GM12878 (cell line): ENCODE data around the gene DYTN. TPM values are rescaled to one million over a fixed set of nuclear protein-coding genes. Genes with fewer than 3 reads are reported as not detected.

Source experiments
- ATAC-seq: fragments of 200-7000 bp; cut with Tn5 transposase; 3 replicates; pipeline ENCODE4 v1.9.1; 2020; ENCODE audit warnings: mild to moderate bottlenecking, moderate library complexity
- BruUV-seq: library from RNA; stranded (reverse); fragments of 400-500 nt; replicated peaks from 2 replicates; lab custom pipeline; 2021; lab: Mats Ljungman, UMichigan
- CTCF ChIA-PET: fragments of 300-600 bp; sonication (Branson Sonifier 250); formaldehyde crosslinking; extraction: SDS; loops from one replicate; lab custom pipeline; 2021; ENCODE audit warnings: inconsistent platforms; lab: Yijun Ruan, JAX
- POLR2A ChIA-PET: fragments of 350-600 bp; formaldehyde crosslinking; extraction: SDS; loops from one replicate; lab custom pipeline; 2021; ENCODE audit warnings: inconsistent platforms; lab: Charles Lee
- RAD21 ChIA-PET: fragments of 300-600 bp; sonication (Branson Sonifier 250); formaldehyde crosslinking; loops from one replicate; lab custom pipeline; 2023; ENCODE audit warnings: antibody characterized with exemption; ENCODE audit not compliant: unreplicated experiment; lab: Charles Lee
- SMC1A ChIA-PET: fragments of 300-600 bp; sonication (Branson Sonifier 250); formaldehyde crosslinking; loops from one replicate; lab custom pipeline; 2023; ENCODE audit not compliant: unreplicated experiment, uncharacterized antibody; lab: Charles Lee
- DNase-seq: peaks from one replicate; pipeline ENCODE4 v3.0.0-alpha.2; 2011; ENCODE audit warnings: low read depth, low spot score
- FAIRE-seq: peaks from 3 replicates; lab custom pipeline; 2011; peaks lifted over from hg19 to GRCh38; lab: Jason Lieb, UNC
- H2AFZ ChIP-seq: 2 replicates; pipeline ENCODE4 v1.6.0; 2011; ENCODE audit warnings: low read depth, low read length, control low read depth; ENCODE audit not compliant: control insufficient read depth
- H3K27ac ChIP-seq: 2 replicates; pipeline ENCODE4 v1.5.1; 2011; ENCODE audit warnings: control low read depth; ENCODE audit not compliant: control insufficient read depth, insufficient read depth
- H3K27me3 ChIP-seq, 2 experiments: replicated peaks in 1 of 2; 2 replicates each; pipeline versions ENCODE4 v1.6.0 to v1.6.1; 2011; ENCODE audit warnings: low read length in 1 of 2; ENCODE audit not compliant: control insufficient read depth in 2 of 2, insufficient read depth in 2 of 2
- H3K36me3 ChIP-seq, 2 experiments: 2 replicates each; pipeline ENCODE4 v1.5.1; 2011; ENCODE audit warnings: low read length in 1 of 2; ENCODE audit not compliant: control insufficient read depth in 2 of 2, insufficient read depth in 2 of 2
- H3K4me1 ChIP-seq: 2 replicates; pipeline ENCODE4 v1.6.1; 2011; ENCODE audit warnings: mild to moderate bottlenecking, low read length, moderate library complexity, mixed read lengths; ENCODE audit not compliant: control insufficient read depth, insufficient read depth
- H3K4me2 ChIP-seq: 2 replicates; pipeline ENCODE4 v1.6.0; 2011; ENCODE audit warnings: control low read depth; ENCODE audit not compliant: control insufficient read depth, insufficient read depth
- H3K4me3 ChIP-seq: fragments of 200-600 bp; sonication (generic); 2 replicates; pipeline ENCODE4 v1.5.1; 2016
- H3K79me2 ChIP-seq: 2 replicates; pipeline ENCODE4 v1.6.0; 2011; ENCODE audit warnings: low read length; ENCODE audit not compliant: control insufficient read depth, insufficient read depth
- H3K9ac ChIP-seq: 2 replicates; pipeline ENCODE4 v1.8.0; 2011; ENCODE audit warnings: low read length, control low read depth, mixed read lengths; ENCODE audit not compliant: control insufficient read depth, insufficient read depth
- H3K9me3 ChIP-seq: replicated peaks from 3 replicates; pipeline ENCODE4 v1.5.1; 2011; ENCODE audit warnings: mild to moderate bottlenecking, low read length; ENCODE audit not compliant: control insufficient read depth, insufficient read depth
- H4K20me1 ChIP-seq: 2 replicates; pipeline ENCODE4 v1.6.0; 2011; ENCODE audit not compliant: control insufficient read depth, insufficient read depth
- ASH2L ChIP-seq: fragments of 300-600, 200-600 bp; sonication (generic); IDR thresholded peaks from 2 replicates; pipeline ENCODE4 v1.6.1; 2017; ENCODE audit warnings: low read depth, mild to moderate bottlenecking, borderline replicate concordance
- ATF3 ChIP-seq: IDR thresholded peaks from 2 replicates; pipeline ENCODE4 v1.6.1; 2011; ENCODE audit warnings: low read depth, mild to moderate bottlenecking, low read length, moderate library complexity, borderline replicate concordance; ENCODE audit errors: extremely low read depth
- BHLHE40 ChIP-seq, 2 experiments: fragments of 450-650 bp in 1 of 2; IDR thresholded peaks; 2 replicates each; pipeline ENCODE4 v1.6.1; 2011 to 2017; ENCODE audit warnings: low read depth in 2 of 2, borderline replicate concordance in 1 of 2, improper control_type of control experiment in 1 of 2, low read length in 1 of 2, mild to moderate bottlenecking in 1 of 2
- FOXM1 ChIP-seq: IDR thresholded peaks from 2 replicates; pipeline ENCODE4 v1.6.1; 2012; ENCODE audit warnings: low read depth, mild to moderate bottlenecking, inconsistent platforms, low read length, moderate library complexity
- NFYB ChIP-seq: IDR thresholded peaks from 2 replicates; pipeline ENCODE4 v1.6.1; 2011; ENCODE audit warnings: low read depth, mild to moderate bottlenecking, low read length, improper control_type of control experiment, moderate library complexity; ENCODE audit not compliant: insufficient read depth
- ZNF274 ChIP-seq: IDR thresholded peaks from one replicate; pipeline ENCODE4 v1.8.0; 2011; ENCODE audit not compliant: insufficient read length, insufficient read depth
- WGBS: methylation state at CpG from one replicate; pipeline ENCODE4 v1.1.6; 2016; ENCODE audit warnings: low lambda C conversion rate; ENCODE audit not compliant: insufficient replicate concordance, insufficient coverage; ENCODE audit errors: missing lambda C conversion rate; 5-methylcytosine and 5-hydroxymethylcytosine counted together
- in situ Hi-C: fragments of 300-500 bp; cut with MboI; formaldehyde crosslinking; loops from 9 replicates; pipeline ENCODE4 v1.14.3; 2018; ENCODE audit warnings: mixed read lengths
- intact Hi-C: fragments of 100-400 bp; cut with micrococcal nuclease; formaldehyde crosslinking; loops from one replicate; pipeline ENCODE4 v1.14.2; 2022; ENCODE audit not compliant: unreplicated experiment
- polyA plus RNA-seq, 11 experiments: library from polyadenylated mRNA; depleted of rRNA in 4 of 11; unstranded in 6 of 11; stranded (reverse) in 5 of 11; fragments of >200 nt; fragmentation: Nextera tagmentation in 4 of 11; fragmentation: Illumina TruSeq in 1 of 11; extraction: Ambion mirVana in 4 of 11; extraction: Trizol in 1 of 11; gene quantifications; 1 replicate in 1 of 11; 2 replicates in 10 of 11; pipeline versions ENCODE4 v1.2.1 to v1.2.3, GENCODE V29; 2011 to 2016; ENCODE audit warnings: inconsistent platforms in 2 of 11, missing spikeins in 2 of 11, low read depth in 1 of 11
- total RNA-seq, 4 experiments: library from RNA; depleted of rRNA in 3 of 4; stranded (reverse); fragments of >200 nt in 3 of 4; fragmentation: Illumina TruSeq in 1 of 4; extraction: Trizol in 1 of 4; gene quantifications; 2 replicates each; pipeline versions ENCODE4 v1.2.1 to v1.2.3, GENCODE V29; 2013 to 2021
- TF ChIP-seq, protein P1 (sequence below): fragments of 450-650 bp; IDR thresholded peaks from 2 replicates; pipeline ENCODE4 v1.6.1; 2017; ENCODE audit warnings: low read depth, mild to moderate bottlenecking, moderate library complexity
- TF ChIP-seq, protein P2 (sequence below): IDR thresholded peaks from 2 replicates; pipeline ENCODE4 v1.6.1; 2012; ENCODE audit warnings: low read length, inconsistent platforms
- TF ChIP-seq, protein P3 (sequence below): fragments of 450-650 bp; formaldehyde crosslinking; IDR thresholded peaks from 2 replicates; pipeline ENCODE4 v1.5.0; 2022; ENCODE audit warnings: mild to moderate bottlenecking, missing genetic modification characterization
- TF ChIP-seq, protein P4 (sequence below): fragments of 150-350 bp; IDR thresholded peaks from 2 replicates; pipeline ENCODE4 v1.6.1; 2016; ENCODE audit warnings: low read depth, low read length

Gene DYTN
- total and polyA plus RNA-seq, 10 of the 15 experiments (the other 5 are each of a cell fraction or from before 2014, with no cell fraction given) = 0.02 to 0.32 (median 0.09) TPM; not detected in 3

GRCh38 chr2:206701952-206702605 lies 16.1 kb downstream of the DYTN start:
- peak; percentile 31; the same call in 1 of the 3 replicates for ATAC-seq
- POLR2A ChIA-PET = no interaction called here
- Histone ChIP-seq H2AFZ (no peak overlapping the region), H3K4me1 (no peaks in the 10 kb centered on the region), H3K27me3 (no peaks in the 10 kb centered on the region), H3K27ac (no peak overlapping the region), H3K4me2 (no peak overlapping the region), H3K4me3 (no peak overlapping the region), H3K9ac (no peak overlapping the region), H3K79me2 (no peaks in the 10 kb centered on the region), H3K36me3 (no peaks in the 10 kb centered on the region), H3K9me3 (no peaks in the 10 kb centered on the region), H4K20me1 (no peaks in the 10 kb centered on the region)
- in situ Hi-C loops (no loop called here), intact Hi-C loops (no loop called here)
- RAD21 ChIA-PET = no interaction called here
- 38% methylated on average over 8 of the region's 8 CpGs for WGBS
- no peak for FAIRE-seq
- no TSS peak for BruUV-seq
- SMC1A ChIA-PET = no interaction called here
- no peak for DNase-seq
- CTCF ChIA-PET = interaction anchor here (0.8 kb wide), 1 partner anchor 13 kb away, joined by 4 read pairs; no protein-coding TSS in a partner anchor
- TF ChIP-seq, protein P1, sequence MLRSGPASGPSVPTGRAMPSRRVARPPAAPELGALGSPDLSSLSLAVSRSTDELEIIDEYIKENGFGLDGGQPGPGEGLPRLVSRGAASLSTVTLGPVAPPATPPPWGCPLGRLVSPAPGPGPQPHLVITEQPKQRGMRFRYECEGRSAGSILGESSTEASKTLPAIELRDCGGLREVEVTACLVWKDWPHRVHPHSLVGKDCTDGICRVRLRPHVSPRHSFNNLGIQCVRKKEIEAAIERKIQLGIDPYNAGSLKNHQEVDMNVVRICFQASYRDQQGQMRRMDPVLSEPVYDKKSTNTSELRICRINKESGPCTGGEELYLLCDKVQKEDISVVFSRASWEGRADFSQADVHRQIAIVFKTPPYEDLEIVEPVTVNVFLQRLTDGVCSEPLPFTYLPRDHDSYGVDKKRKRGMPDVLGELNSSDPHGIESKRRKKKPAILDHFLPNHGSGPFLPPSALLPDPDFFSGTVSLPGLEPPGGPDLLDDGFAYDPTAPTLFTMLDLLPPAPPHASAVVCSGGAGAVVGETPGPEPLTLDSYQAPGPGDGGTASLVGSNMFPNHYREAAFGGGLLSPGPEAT = no peak
- TF ChIP-seq ZNF274 (no peak), ASH2L (no peak), FOXM1 (no peak), ATF3 (no peak), NFYB (no peak), BHLHE40 (IDR thresholded peaks at IDR 0.05; ENCODE audit: borderline replicate concordance in 1 of 2, low read depth in 2 of 2, low read length in 1 of 2) (no peak)
- TF ChIP-seq, protein P2, sequence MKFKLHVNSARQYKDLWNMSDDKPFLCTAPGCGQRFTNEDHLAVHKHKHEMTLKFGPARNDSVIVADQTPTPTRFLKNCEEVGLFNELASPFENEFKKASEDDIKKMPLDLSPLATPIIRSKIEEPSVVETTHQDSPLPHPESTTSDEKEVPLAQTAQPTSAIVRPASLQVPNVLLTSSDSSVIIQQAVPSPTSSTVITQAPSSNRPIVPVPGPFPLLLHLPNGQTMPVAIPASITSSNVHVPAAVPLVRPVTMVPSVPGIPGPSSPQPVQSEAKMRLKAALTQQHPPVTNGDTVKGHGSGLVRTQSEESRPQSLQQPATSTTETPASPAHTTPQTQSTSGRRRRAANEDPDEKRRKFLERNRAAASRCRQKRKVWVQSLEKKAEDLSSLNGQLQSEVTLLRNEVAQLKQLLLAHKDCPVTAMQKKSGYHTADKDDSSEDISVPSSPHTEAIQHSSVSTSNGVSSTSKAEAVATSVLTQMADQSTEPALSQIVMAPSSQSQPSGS = no peak
- TF ChIP-seq, protein P3, sequence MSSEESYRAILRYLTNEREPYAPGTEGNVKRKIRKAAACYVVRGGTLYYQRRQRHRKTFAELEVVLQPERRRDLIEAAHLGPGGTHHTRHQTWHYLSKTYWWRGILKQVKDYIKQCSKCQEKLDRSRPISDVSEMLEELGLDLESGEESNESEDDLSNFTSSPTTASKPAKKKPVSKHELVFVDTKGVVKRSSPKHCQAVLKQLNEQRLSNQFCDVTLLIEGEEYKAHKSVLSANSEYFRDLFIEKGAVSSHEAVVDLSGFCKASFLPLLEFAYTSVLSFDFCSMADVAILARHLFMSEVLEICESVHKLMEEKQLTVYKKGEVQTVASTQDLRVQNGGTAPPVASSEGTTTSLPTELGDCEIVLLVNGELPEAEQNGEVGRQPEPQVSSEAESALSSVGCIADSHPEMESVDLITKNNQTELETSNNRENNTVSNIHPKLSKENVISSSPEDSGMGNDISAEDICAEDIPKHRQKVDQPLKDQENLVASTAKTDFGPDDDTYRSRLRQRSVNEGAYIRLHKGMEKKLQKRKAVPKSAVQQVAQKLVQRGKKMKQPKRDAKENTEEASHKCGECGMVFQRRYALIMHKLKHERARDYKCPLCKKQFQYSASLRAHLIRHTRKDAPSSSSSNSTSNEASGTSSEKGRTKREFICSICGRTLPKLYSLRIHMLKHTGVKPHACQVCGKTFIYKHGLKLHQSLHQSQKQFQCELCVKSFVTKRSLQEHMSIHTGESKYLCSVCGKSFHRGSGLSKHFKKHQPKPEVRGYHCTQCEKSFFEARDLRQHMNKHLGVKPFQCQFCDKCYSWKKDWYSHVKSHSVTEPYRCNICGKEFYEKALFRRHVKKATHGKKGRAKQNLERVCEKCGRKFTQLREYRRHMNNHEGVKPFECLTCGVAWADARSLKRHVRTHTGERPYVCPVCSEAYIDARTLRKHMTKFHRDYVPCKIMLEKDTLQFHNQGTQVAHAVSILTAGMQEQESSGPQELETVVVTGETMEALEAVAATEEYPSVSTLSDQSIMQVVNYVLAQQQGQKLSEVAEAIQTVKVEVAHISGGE (CRISPR knock-in tag) = no peak
- TF ChIP-seq, protein P4, sequence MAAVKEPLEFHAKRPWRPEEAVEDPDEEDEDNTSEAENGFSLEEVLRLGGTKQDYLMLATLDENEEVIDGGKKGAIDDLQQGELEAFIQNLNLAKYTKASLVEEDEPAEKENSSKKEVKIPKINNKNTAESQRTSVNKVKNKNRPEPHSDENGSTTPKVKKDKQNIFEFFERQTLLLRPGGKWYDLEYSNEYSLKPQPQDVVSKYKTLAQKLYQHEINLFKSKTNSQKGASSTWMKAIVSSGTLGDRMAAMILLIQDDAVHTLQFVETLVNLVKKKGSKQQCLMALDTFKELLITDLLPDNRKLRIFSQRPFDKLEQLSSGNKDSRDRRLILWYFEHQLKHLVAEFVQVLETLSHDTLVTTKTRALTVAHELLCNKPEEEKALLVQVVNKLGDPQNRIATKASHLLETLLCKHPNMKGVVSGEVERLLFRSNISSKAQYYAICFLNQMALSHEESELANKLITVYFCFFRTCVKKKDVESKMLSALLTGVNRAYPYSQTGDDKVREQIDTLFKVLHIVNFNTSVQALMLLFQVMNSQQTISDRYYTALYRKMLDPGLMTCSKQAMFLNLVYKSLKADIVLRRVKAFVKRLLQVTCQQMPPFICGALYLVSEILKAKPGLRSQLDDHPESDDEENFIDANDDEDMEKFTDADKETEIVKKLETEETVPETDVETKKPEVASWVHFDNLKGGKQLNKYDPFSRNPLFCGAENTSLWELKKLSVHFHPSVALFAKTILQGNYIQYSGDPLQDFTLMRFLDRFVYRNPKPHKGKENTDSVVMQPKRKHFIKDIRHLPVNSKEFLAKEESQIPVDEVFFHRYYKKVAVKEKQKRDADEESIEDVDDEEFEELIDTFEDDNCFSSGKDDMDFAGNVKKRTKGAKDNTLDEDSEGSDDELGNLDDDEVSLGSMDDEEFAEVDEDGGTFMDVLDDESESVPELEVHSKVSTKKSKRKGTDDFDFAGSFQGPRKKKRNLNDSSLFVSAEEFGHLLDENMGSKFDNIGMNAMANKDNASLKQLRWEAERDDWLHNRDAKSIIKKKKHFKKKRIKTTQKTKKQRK = no peak
